ENCODE results near the gene KRTAP4-11. TPM values are rescaled to one million over a fixed set of nuclear protein-coding genes. Genes with fewer than 3 reads are reported as not detected.
A peak's percentile ranks its signal among the peaks of the same experiment; 100 is the strongest.
"Not testable (repeated sequence)": the region's sequence is repeated elsewhere in the genome, so short reads cannot be mapped to it uniquely, and the experiment has no call there.

The KRTAP4-11 gene
- total RNA-seq, 1 donor = not detected

GRCh38 chr17:41103896-41104295 is 14.3 kb downstream of the KRTAP4-11 start:
- DNase-seq (ENCODE audit: low read depth) = no peak
- no peak for TF ChIP-seq CTCF (IDR thresholded peaks at IDR 0.05; ENCODE audit: insufficient read depth, low read depth, low read length)
- no peak overlapping the region for H3K4me3 ChIP-seq (ENCODE audit: low read depth, low read length)

DNA sequence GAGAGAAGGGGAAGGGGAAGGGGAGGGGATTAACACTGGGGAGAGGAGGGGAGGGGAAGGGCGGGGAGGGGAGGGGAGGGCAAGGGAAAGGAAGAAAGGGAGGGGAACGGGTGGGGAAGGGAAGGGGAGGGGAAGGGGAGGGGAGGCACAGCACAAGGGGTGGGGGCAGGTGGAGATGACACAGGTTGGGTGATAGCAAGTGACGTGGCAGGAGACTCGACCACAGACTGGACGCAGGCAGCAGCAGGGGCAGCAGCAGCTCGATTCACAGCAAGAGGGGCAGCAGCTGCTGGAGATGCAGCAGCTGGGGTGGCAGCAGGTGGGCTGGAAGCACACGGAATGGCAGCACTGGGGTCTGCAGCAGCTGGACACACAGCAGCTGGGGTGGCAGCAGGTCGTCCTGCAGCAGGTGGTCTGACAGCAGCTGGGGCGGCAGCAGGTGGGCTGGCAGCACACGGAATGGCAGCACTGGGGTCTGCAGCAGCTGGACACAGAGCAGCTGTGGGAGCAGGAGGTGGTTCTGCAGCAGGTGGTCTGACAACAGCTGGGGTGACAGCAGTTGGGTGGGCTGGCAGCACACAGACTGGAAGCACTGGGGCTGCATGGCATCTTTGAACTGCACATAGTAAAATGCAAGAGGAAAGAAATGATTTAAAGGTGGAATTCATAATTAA is 16.4 kb downstream of the KRTAP4-11 start, which contains the start of gene KRTAP4-16:
KRTAP4-16 (minus strand) TSS at position 624 of the 674 bp plus-strand sequence; CDS start at position 624, 0 bp downstream.
- no peak within 1 kb of the TSS for H3K4me3 ChIP-seq (ENCODE audit: low read depth, low read length)
- no peak for TF ChIP-seq CTCF (IDR thresholded peaks at IDR 0.05; ENCODE audit: insufficient read depth, low read depth, low read length)
- no peak for DNase-seq (ENCODE audit: low read depth)

- H3K4me3 ChIP-seq (ENCODE audit: low read depth, low read length) = not testable (repeated sequence)
- peak; percentile 8 for DNase-seq (ENCODE audit: low read depth)
Measured at GRCh38 chr17:41099682-41100480, 18.3 kb downstream of the KRTAP4-11 start.

DNA sequence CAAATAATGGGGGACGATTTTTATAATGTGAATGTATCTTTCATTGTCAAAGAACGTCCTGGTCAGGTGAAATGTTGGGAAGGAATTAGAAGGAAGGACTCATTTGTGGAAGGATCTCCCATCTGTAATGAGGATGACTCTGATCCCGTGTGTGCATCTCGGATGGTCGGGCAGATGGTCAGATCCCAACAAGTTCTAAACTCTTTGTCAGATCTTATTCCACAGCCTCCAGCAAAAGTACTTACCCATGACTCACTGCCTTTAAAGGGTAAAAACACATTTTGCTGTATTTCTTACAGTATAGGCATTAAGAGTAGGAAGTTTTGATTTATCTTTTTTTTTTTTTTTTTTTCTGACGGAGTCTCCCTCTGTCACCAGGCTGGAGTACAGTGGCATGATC is 19.7 kb downstream of the KRTAP4-11 start:
- peak; percentile 8 for DNase-seq (ENCODE audit: low read depth)
- no peak for TF ChIP-seq CTCF (IDR thresholded peaks at IDR 0.05; ENCODE audit: insufficient read depth, low read depth, low read length)
- no peak overlapping the region for H3K4me3 ChIP-seq (ENCODE audit: low read depth, low read length)

GRCh38 chr17:41098042-41098441 is 20.1 kb downstream of the KRTAP4-11 start, which contains the start of gene KRTAP4-8:
Gene KRTAP4-8, minus strand, starts transcription at chr17:41098142. Its CDS starts 58 bp downstream, at chr17:41098084.
- TF ChIP-seq CTCF (IDR thresholded peaks at IDR 0.05; ENCODE audit: insufficient read depth, low read depth, low read length) = no peak
- DNase-seq (ENCODE audit: low read depth) = no peak
- no peak within 1 kb of the TSS for H3K4me3 ChIP-seq (ENCODE audit: low read depth, low read length)

DNA sequence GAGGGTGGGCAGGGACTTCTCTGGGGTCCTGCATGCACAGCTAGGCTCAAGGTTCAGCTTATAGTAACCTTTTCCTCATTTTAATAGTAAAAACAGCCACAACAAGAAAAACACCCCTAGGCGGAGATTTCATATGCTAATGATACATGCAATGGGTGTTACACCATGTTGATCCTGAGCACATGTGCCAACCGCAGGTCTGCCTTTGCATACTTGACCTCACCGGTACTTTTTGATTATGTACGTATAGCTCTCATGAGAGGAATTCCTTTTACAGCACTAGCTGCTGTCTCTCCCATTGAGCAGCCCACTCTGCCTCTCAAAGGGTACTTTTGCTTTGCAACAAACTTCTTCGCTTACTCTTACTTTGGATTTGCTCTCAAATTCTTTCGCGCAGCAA is 22.1 kb downstream of the KRTAP4-11 start:
- TF ChIP-seq CTCF (IDR thresholded peaks at IDR 0.05; ENCODE audit: insufficient read depth, low read depth, low read length) = no peak
- no peak overlapping the region for H3K4me3 ChIP-seq (ENCODE audit: low read depth, low read length)
- no peak for DNase-seq (ENCODE audit: low read depth)

DNA sequence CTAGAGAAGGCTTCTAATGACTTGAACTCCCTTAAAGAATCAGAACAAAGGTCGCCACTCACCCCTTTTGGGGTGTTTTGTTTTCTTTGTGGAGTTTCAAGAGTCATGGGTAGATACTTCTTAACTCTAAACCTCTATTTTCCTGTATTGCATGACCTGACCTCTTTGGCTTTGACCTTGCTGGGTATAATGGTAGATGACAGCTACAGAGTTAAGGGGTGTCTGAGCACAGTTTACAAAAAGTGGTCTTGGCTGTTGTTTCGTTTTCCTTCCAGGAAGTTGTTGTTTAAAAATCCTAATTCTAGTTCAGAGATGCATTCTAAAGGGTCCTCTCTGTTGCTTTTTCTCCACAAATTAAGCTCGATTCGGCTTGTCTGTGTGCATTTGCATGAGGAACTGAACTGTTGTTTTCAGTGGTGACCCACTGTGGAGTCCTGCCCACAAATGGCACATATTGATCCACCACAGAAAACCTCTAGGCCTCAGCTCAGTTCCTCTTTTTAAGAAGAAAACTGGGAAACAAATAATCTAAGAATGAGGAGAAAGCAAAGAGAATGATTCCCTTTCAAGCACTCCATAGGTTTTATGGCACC is 29.3 kb downstream of the KRTAP4-11 start:
- not testable (repeated sequence) for DNase-seq (ENCODE audit: low read depth); H3K4me3 ChIP-seq (ENCODE audit: low read depth, low read length)

DNA sequence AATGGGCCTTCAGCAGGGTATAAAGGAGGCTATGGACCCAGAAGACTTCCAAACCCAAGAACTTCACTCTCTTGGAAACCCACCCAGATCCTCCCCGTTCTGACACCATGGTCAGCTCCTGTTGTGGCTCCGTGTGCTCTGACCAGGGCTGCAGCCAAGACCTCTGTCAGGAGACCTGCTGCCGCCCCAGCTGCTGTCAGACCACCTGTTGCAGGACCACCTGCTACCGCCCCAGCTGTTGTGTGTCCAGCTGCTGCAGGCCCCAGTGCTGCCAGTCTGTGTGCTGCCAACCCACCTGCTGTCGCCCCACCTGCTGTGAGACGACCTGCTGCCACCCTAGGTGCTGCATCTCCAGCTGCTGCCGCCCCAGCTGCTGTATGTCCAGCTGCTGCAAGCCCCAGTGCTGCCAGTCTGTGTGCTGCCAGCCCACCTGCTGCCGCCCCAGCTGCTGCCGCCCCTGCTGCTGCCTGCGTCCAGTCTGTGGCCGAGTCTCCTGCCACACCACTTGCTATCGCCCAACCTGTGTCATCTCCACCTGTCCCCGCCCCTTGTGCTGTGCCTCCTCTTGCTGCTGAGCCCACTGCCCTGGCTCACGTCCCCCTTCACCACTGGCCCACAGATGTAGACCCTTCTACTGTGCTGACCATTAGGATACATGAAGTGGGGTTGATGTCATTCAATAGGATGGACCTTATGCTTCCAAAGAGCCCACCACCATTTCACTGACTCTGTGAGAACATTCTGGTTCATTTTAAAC is 33.9 kb downstream of the KRTAP4-11 start, which contains the start of gene KRTAP4-7:
KRTAP4-7 (plus strand) TSS at position 51 of the 757 bp plus-strand sequence; CDS start at position 108, 57 bp downstream.
- not testable (repeated sequence) for H3K4me3 ChIP-seq (ENCODE audit: low read depth, low read length); DNase-seq (ENCODE audit: low read depth)

- not testable (repeated sequence) for DNase-seq (ENCODE audit: low read depth); H3K4me3 ChIP-seq (ENCODE audit: low read depth, low read length)
Measured at GRCh38 chr17:41083427-41083826, 34.7 kb downstream of the KRTAP4-11 start.
